ENCODE data around the gene SMIM28.
"Not testable (repeated sequence)": the region's sequence is repeated elsewhere in the genome, so short reads cannot be mapped to it uniquely, and the experiment has no call there.

Gene SMIM28

GRCh38 chr6:138349891-138350290 lies 27.8 kb upstream of the SMIM28 start:
- H3K4me3 Mint-ChIP-seq = no peak overlapping the region
- peaks cover 21% of the 10 kb centered on the region for H3K27me3 Mint-ChIP-seq (ENCODE audit: low read depth)
- no peak overlapping the region for H3K27ac Mint-ChIP-seq
- no peaks in the 10 kb centered on the region for H3K36me3 Mint-ChIP-seq (ENCODE audit: low read depth)
- H3K9me3 Mint-ChIP-seq = no peaks in the 10 kb centered on the region
- no peaks in the 10 kb centered on the region for H3K4me1 Mint-ChIP-seq (ENCODE audit: low read depth)

- Mint-ChIP-seq H3K9me3 (no peaks in the 10 kb centered on the region), H3K27ac (no peak overlapping the region), H3K4me3 (no peak overlapping the region), H3K36me3 (ENCODE audit: low read depth) (no peaks in the 10 kb centered on the region), H3K27me3 (ENCODE audit: low read depth) (peaks cover 8% of the 10 kb centered on the region), H3K4me1 (ENCODE audit: low read depth) (no peaks in the 10 kb centered on the region)
Measured at GRCh38 chr6:138357928-138358327, 19.8 kb upstream of the SMIM28 start.

GRCh38 chr6:138368684-138369083 lies 9.0 kb upstream of the SMIM28 start:
- H3K36me3 Mint-ChIP-seq (ENCODE audit: low read depth); H3K9me3 Mint-ChIP-seq; H3K4me3 Mint-ChIP-seq; H3K4me1 Mint-ChIP-seq (ENCODE audit: low read depth); H3K27ac Mint-ChIP-seq: not testable (repeated sequence)
- H3K27me3 Mint-ChIP-seq (ENCODE audit: low read depth) = peaks cover 30% of the 10 kb centered on the region

- H3K27me3 Mint-ChIP-seq (ENCODE audit: low read depth) = peaks cover 30% of the 10 kb centered on the region
Measured at GRCh38 chr6:138370631-138371451, 6.9 kb upstream of the SMIM28 start.

GRCh38 chr6:138371452-138371711 lies 6.3 kb upstream of the SMIM28 start:
- Mint-ChIP-seq H3K4me1 (ENCODE audit: low read depth) (no peaks in the 10 kb centered on the region), H3K36me3 (ENCODE audit: low read depth) (no peaks in the 10 kb centered on the region), H3K9me3 (no peaks in the 10 kb centered on the region), H3K4me3 (no peak overlapping the region), H3K27ac (no peak overlapping the region), H3K27me3 (ENCODE audit: low read depth) (peaks cover 30% of the 10 kb centered on the region)

More at GRCh38 chr6:138370631-138371451, 6.9 kb upstream of the SMIM28 start:
- Mint-ChIP-seq H3K9me3 (no peaks in the 10 kb centered on the region), H3K4me3 (no peak overlapping the region), H3K36me3 (ENCODE audit: low read depth) (no peaks in the 10 kb centered on the region), H3K27ac (no peak overlapping the region), H3K4me1 (ENCODE audit: low read depth) (no peaks in the 10 kb centered on the region)

- H3K4me3 Mint-ChIP-seq = no peak overlapping the region
- no peaks in the 10 kb centered on the region for H3K36me3 Mint-ChIP-seq (ENCODE audit: low read depth)
- H3K9me3 Mint-ChIP-seq = no peaks in the 10 kb centered on the region
- no peak overlapping the region for H3K27ac Mint-ChIP-seq
- peaks cover 30% of the 10 kb centered on the region for H3K27me3 Mint-ChIP-seq (ENCODE audit: low read depth)
- H3K4me1 Mint-ChIP-seq (ENCODE audit: low read depth) = no peaks in the 10 kb centered on the region
Measured at GRCh38 chr6:138371720-138372119, 6.0 kb upstream of the SMIM28 start.

GRCh38 chr6:138372711-138373463 lies 4.8 kb upstream of the SMIM28 start:
- H3K27ac Mint-ChIP-seq = no peak overlapping the region
- H3K4me3 Mint-ChIP-seq = no peak overlapping the region
- no peaks in the 10 kb centered on the region for H3K9me3 Mint-ChIP-seq
- H3K36me3 Mint-ChIP-seq (ENCODE audit: low read depth) = no peaks in the 10 kb centered on the region
- no peaks in the 10 kb centered on the region for H3K4me1 Mint-ChIP-seq (ENCODE audit: low read depth)
- peaks cover 18% of the 10 kb centered on the region for H3K27me3 Mint-ChIP-seq (ENCODE audit: low read depth)

- Mint-ChIP-seq H3K36me3 (ENCODE audit: low read depth) (no peaks in the 10 kb centered on the region), H3K27me3 (ENCODE audit: low read depth) (peaks cover 19% of the 10 kb centered on the region), H3K4me1 (ENCODE audit: low read depth) (no peaks in the 10 kb centered on the region)
Measured at GRCh38 chr6:138374230-138374629, 3.5 kb upstream of the SMIM28 start.

GRCh38 chr6:138374815-138375214 lies 2.9 kb upstream of the SMIM28 start:
- H3K27ac Mint-ChIP-seq = no peak overlapping the region
- no peaks in the 10 kb centered on the region for H3K9me3 Mint-ChIP-seq
- H3K4me3 Mint-ChIP-seq = no peak overlapping the region

More at GRCh38 chr6:138374230-138374629, 3.5 kb upstream of the SMIM28 start:
- no peaks in the 10 kb centered on the region for H3K9me3 Mint-ChIP-seq
- H3K4me3 Mint-ChIP-seq = no peak overlapping the region
- H3K27ac Mint-ChIP-seq = no peak overlapping the region

GRCh38 chr6:138377042-138377441 lies 663 bp upstream of the SMIM28 start:
- Mint-ChIP-seq H3K27me3 (ENCODE audit: low read depth) (peaks cover 8% of the 10 kb centered on the region), H3K9me3 (no peaks in the 10 kb centered on the region), H3K4me1 (ENCODE audit: low read depth) (no peaks in the 10 kb centered on the region), H3K27ac (no peak overlapping the region), H3K4me3 (no peak overlapping the region), H3K36me3 (ENCODE audit: low read depth) (no peaks in the 10 kb centered on the region)

More at GRCh38 chr6:138374815-138375214, 2.9 kb upstream of the SMIM28 start:
- H3K36me3 Mint-ChIP-seq (ENCODE audit: low read depth) = no peaks in the 10 kb centered on the region
- H3K27me3 Mint-ChIP-seq (ENCODE audit: low read depth) = peaks cover 19% of the 10 kb centered on the region
- no peaks in the 10 kb centered on the region for H3K4me1 Mint-ChIP-seq (ENCODE audit: low read depth)

- H3K36me3 Mint-ChIP-seq (ENCODE audit: low read depth) = no peaks in the 10 kb centered on the region
- H3K9me3 Mint-ChIP-seq = no peaks in the 10 kb centered on the region
- H3K4me1 Mint-ChIP-seq (ENCODE audit: low read depth) = no peaks in the 10 kb centered on the region
- H3K27ac Mint-ChIP-seq = no peak overlapping the region
- peaks cover 8% of the 10 kb centered on the region for H3K27me3 Mint-ChIP-seq (ENCODE audit: low read depth)
- H3K4me3 Mint-ChIP-seq = no peak overlapping the region
Measured at GRCh38 chr6:138378463-138378862, 758 bp downstream of the SMIM28 start.

- Mint-ChIP-seq H3K27me3 (ENCODE audit: low read depth) (peaks cover 3% of the 10 kb centered on the region), H3K4me3 (no peak overlapping the region), H3K27ac (no peak overlapping the region), H3K4me1 (ENCODE audit: low read depth) (no peaks in the 10 kb centered on the region), H3K9me3 (no peaks in the 10 kb centered on the region), H3K36me3 (ENCODE audit: low read depth) (no peaks in the 10 kb centered on the region)
Measured at GRCh38 chr6:138382498-138383265, 5.0 kb downstream of the SMIM28 start.

- no peak overlapping the region for H3K4me3 Mint-ChIP-seq
- H3K9me3 Mint-ChIP-seq = no peaks in the 10 kb centered on the region
- no peaks in the 10 kb centered on the region for H3K4me1 Mint-ChIP-seq (ENCODE audit: low read depth)
- no peak overlapping the region for H3K27ac Mint-ChIP-seq
- peaks cover 4% of the 10 kb centered on the region for H3K27me3 Mint-ChIP-seq (ENCODE audit: low read depth)
- H3K36me3 Mint-ChIP-seq (ENCODE audit: low read depth) = no peaks in the 10 kb centered on the region
Measured at GRCh38 chr6:138383776-138384175, 6.1 kb downstream of the SMIM28 start.

GRCh38 chr6:138386897-138387296 lies 9.2 kb downstream of the SMIM28 start:
- H3K27ac Mint-ChIP-seq = no peak overlapping the region
- H3K9me3 Mint-ChIP-seq = no peaks in the 10 kb centered on the region

More at GRCh38 chr6:138386897-138387296, 9.2 kb downstream of the SMIM28 start:
- H3K4me1 Mint-ChIP-seq (ENCODE audit: low read depth) = peaks cover 2% of the 10 kb centered on the region
- H3K36me3 Mint-ChIP-seq (ENCODE audit: low read depth) = no peaks in the 10 kb centered on the region
- H3K4me3 Mint-ChIP-seq = no peak overlapping the region
- H3K27me3 Mint-ChIP-seq (ENCODE audit: low read depth) = peaks cover 20% of the 10 kb centered on the region
